Suppressor macrophage treated with lipopolysaccharide for 1 hour (primary cell): ENCODE data around the gene WDR1.

Experiments
- DNase-seq, 3 donors: peaks; one replicate each; pipeline ENCODE4 v3.0.0-alpha.2; 2020 to 2022

WDR1 gene

DNA sequence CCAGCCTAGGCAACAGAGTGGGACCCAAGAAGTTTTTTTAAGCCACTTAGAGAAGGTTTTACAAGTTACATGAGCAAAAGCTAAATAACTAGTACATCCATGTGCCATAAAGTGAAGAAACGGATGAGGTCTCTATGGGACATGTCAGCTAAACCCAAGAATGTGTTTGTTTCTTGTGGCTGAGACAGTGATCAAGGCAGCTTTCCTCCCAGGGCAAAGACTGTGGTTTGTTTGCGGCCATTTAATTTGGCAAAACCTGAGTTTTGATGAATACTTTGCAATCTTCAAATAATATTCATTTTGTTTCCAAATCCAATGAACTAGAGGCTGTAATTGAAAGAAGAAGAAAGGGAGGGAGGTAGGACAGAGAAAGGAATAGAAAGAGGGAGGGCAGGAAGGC, 50.4 kb downstream of the WDR1 start:
- DNase-seq, result no peak

DNA sequence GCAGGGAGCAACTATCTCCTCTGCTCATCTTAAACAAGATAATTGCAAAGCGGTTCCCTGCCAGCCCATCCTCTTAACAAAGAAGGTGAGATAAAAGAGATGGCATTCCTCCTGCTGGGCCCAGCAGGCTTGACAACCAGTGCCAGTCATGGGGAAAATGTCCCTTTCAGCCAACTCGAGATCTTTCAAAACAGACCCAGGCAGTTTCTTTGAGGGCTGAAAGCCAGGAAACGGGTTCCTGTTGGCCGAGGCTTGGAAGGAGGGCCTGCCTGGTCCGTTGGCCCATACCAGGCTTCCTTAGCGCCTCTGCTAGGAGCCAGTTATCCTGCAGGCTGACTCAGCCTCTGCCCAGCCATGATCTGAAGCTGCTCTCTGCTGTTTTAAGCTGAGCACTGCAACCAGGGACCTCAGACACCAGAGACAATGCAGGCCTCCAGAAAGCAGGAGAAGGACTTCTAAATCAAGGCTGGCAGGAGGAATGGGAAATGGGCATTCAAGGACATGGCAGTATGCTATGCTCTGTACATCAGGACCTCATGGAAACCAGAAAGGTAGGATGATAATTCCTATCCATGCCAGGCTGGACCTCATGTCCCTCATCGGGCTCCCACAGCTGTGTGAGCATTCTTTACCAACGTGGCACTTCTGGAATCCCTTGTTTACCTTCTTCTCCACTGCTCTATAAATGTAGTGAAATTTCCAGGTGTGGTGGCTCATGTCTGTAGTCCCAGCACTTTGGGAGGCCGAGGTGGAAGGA, 52.9 kb downstream of the WDR1 start:
- peak; percentile 62 to 67 (median 65) for DNase-seq

DNA sequence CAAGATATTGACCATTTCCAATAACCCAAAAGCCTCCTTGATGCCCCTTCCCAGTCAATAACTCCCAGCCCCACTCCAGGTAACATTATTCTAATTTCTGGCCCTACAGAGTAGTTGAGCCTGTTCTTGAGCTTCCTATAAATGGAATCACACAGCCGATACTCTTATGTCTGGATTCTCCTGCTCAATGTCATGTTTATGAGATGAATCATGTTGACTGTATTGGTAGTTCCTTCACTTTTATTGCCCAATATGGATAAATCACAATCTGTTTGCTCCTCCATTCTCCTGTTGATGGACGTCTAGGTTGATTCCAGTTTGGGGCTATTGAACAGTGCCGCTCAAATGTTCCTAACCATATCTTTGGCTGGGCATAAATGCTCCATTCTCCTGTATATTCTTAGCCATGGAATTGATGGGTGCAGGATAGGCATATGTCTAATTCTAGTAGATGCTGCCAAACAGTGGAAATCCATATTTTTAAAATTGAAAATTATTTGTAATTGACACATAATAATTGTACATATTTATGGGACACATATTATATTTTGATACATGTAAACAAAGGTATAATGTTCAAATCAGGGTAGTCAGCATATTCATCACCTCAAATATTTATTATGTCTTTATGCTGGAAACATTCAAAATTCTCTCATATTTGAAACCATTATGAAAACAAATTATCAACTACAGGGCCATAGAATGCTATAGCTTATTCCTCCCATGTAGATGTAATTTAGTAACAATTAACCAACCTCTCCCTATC, 54.8 kb downstream of the WDR1 start:
- no peak for DNase-seq

DNA sequence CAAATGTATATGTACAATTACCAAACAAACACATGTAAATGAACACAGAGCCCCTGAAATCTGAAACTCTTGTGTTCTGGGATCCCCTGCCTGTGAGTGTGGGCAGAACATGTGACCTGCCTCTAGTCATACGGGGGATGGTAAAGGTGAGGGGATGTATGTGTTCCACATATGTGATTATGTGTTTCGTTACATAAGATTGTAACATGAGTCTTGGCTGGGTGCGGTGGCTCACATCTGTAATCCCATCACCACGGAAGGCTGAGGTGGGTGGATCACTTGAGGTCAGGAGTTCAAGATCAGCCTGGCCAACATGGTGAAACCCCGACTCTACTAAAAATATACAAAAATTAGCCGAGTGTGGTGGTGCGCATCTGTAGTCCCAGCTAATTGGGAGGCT, 58.2 kb downstream of the WDR1 start:
- DNase-seq, result no peak

DNA sequence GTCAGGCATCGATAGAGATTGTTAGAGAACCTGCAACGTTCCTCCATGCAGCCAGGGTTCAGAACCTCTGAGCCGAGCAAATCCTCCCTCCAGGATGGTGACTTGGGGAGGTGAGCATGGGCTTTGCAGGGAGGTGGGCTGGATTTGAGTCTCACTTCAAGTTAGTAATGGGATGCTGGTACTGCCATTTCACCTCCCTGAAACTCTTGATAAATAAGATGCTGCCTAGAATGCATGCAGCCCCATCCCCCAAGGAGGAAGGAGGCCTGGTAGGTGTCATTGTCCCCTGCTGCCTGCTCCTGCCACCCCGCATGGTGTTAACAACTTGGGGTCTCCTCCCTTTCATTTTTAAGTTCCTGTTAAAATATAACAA, 59.6 kb downstream of the WDR1 start:
- DNase-seq, result no peak

DNA sequence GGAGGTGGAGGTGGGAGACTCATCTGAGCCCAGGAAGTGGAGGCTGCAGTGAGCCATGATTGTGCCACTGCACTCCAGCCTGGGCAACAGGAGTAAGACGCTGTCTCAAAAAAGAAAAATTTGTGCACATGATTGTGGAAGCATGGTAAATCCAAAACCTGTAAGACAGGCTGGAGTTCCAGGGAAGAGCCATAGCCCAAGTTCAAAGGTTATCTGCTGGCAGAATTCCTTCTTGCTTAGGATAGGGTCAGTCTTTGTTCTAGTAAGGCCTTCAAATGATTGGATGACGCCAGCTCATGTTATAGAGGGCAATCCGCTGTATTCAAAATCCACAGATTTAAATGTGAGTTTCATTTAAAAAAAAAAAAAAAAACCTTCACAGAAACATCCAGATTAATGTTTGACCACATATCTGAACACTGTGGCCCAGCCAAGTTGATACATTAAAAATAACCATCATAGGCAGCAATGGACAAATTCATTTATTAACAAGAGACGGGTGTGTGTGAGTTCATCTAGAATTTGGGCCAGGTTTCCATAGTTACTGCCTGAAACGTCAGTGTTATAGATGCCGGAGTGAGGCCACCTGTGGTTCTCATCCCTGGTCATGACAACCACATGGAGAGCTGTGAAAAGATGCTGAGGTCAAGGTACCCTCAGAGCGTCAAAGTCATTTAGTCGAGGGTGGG, 60.1 kb downstream of the WDR1 start:
- DNase-seq, result no peak

DNA sequence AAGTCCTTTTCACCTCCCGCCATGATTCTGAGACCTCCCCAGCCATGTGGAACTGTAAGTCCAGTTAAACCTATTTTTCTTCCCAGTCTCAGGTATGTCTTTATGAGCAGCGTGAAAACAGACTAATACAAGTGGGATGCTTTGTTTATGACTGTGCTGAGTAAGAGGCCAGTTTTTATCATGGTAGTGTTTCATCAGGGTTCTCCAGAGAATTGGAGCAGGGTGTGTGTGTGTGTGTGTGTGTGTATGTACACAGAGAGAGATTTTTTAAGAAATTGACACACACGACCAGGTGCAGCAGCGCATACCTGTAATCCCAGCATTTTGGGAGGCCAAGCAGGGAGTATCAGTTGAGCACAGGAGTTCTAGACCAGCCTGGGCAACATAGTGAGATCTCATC, 60.7 kb downstream of the WDR1 start:
- DNase-seq, result no peak

DNA sequence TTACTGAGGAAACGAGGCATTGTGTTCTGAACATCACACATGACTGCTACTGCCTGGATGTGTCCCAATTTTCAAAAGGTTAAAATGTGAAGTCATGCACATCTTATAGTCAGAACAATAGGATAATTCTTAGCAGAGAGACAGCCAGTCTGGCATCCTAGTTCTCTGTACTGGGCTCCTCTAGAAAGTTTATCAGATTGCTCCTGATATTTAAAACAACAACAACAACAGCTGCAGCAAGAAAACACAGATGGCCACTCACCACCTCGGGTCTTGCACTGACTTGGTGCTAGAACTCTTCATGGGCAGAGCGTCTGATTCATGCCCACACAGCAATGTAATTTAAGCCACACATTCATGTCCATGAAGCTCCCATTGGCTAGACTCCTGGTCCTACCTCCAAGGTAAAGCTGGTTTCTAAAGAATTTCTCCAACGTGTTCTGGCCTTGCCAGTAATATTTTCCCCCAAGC, 62.0 kb downstream of the WDR1 start:
- no peak for DNase-seq

DNA sequence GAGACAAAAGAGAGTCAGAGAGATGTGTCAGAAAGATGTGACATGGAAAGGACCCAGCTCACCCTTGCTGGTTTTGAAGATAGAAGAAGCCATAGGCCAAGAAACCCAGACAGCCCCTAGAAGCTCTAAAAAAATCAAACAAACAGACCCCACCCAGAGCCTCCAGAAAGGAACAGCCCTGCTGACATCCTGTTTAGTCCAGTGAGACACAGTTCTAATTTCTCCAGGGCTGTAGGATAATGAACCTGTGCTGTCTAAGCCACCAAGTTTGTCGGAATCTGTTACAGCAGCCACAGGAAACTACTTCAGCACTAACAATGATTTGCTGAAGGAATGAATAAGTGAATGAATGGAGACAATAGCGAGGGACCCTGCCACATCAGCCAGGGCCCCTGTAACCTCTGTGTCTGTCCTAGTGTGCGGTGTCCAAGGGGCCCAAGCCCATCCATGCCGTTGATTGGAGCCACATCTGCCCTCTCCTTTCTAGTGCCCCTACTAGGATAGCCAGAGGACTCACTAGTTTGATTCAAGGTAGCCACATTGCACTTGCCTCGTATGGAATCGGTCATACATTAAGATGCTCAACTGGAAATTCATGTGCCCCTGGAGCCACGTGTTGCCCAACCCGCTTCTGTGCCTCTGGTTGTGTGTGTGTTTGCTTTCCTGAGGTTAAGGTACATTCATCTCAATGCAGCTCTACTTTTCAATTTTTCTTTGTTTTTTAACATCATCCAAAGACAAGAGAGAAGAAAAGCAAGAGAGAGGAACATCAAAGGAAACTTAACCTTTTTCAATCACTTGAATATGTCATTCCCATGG, 62.8 kb downstream of the WDR1 start:
- DNase-seq, result no peak

DNA sequence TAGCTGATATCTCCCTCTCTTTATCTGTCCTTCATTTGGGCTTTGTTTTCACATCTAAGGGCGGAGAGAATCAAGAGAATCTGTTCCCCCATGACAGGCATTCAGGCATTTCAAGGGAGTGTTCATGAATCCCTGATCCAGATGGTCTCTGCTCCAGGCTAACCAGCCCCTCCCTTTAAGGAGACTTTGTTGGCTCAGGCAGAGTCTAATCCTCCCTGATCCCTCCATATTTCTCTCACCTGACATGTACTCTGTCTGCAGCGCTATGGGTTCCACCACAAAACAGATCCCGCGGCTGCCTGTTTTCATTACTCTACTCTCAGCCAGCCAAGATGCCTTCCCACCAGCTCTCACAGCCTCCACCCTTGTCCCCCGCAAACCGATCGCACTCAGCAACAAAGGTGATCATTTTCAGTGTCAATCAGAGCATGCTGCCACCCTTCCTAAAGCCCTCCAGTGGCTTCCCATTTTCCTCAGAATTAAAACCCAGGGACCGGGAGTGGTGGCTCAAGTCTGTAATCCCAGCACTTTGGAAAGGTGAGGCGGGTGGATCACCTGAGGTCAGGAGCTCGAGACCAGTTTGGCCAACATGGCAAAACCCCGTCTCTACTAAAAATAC, 65.0 kb downstream of the WDR1 start:
- no peak for DNase-seq

DNA sequence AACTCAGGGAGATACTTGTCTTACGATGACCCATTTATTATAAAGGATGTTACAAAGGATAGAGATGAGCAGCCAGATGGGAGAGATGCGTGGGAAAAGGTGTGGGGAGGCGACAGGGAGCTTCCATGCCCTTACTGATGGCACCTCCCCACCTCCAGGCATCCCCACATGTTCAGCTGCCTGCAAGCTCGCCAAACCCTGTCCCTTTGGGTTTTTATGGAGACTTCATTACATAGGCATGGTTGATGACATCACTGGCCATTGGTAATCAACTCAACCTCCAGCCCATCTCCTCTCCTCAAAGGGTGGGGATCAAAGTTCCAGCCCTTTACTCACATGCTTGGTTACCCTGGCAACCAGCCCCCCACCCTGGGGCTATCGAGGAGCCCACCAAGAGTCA, 65.9 kb downstream of the WDR1 start:
- DNase-seq, result no peak

DNA sequence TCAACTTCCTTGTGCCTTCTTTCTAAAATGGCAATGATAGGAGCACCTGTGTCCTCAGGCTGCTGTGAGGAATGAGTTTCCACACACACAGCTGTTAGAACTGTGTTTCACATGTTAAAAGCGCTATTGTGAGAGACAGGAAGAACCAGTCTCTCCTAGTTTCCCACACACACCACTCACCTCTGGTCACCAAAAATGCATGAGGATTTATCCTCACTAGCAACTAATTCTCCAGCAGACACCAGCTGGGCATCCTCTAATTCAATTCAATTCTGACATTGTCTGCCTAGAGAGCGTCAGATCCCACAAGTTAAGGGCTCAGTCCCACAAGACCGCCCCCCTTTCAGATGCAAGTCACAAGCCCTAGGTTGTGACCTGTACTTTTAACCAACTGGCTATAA, 66.3 kb downstream of the WDR1 start:
- DNase-seq, result no peak

DNA sequence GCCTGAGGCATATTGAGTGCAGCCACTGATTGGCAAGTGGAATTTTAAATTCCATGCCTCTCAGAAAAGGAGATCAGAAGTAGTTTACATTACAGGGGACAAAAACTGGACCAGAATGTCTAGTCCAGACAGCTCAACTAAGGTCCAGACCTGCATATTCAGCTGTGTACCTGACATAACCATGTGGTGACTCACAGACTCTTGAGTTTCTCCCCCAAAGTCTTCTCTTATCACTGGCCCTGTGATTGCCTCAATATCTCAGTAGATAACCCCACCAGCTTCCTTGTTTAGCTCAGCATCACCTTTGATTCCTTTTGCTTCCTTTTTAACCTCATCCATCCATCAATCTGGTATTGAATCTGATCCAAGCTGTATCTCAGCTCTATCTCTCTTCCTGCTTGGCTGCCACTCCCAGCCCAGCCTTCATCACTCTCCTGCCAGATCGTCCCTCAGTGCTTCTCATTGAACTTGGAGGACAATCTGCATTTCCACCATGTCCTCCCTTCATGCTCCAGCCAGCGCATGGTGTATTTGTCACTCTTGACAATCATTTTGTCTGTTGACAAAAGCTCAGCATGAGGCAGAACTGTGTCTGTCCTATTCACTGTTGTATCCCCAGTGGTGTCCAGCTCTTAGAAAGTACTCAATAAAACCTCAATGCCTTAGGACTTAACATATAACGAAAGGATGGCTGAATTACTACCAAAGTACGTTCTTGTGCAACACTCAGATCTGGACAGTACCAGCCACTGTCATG, 67.5 kb downstream of the WDR1 start:
- no peak for DNase-seq

DNA sequence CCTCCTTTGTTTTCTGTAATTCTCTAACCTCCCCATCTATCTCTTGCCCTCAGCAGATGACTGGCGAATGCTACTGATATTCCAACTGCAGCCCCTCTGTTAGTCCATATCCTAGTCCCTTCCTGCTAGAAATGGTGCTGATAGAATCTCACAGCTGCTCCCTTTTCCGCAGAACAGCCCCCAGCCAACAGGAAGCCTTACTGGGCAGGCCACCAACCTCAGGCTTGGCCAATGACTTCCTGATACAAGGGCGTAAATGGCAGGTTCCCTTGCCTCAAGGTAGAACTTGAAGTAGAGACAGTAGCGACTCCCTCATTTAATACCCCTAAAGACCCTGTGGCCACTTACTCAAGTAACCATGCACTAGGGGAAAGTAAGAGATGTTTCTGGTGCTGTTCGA, 68.6 kb downstream of the WDR1 start:
- DNase-seq, result no peak

DNA sequence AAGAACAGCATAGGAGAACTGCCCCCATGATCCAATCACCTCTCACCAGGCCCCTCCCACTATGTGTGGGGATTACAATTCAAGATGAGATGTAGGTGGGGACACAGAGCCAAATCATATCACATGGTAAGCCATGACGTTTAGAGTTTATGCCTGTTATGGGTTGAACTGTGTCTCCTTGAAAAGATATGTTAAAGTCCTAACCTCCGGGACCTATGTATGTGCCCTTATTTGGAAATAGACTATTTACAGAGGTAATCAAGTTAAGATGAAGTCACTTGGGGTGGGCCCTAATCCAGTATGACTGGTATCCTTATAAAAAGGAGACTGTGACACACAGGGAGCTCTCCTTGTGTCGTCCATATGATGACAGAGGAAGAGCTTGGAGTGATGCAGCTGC, 70.1 kb downstream of the WDR1 start:
- DNase-seq, result no peak

DNA sequence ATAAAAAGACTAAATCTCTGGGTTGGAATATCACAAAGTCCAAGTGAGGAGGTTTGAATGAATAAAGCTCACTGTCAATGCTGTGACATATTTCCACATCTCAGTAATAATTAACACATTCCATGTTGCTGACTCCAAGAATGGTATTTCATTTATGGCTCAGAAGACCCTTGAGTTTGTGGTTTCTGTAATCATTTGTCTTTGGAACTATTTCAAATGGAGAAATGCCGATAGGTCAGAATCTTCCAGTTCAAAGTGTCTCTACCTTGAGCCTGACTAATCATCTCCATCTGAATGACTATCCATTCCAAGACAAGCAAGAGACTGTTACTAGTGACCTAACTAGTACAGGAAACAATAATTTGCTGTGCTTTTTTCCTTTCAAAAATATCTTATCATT, 71.1 kb downstream of the WDR1 start:
- no peak for DNase-seq

DNA sequence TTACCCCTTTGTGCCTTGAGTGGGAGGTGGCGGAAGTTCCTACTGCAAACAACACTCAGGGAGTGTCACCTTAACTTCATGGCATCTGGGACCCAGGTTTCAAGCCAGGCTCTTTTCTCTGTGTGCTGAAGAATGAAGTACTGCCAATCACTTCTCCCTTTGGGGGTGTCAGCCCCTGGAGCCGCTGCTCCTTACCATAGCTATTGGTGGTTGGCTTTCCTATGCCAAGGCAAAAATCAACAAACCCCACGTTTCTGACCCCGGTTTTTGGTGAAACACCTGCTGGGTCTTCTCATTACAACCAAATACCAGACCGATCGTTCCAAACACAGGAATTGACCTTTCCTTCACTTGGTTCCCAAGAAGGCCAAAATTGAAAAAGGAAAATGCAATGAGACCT, 75.6 kb downstream of the WDR1 start:
- DNase-seq, result no peak

DNA sequence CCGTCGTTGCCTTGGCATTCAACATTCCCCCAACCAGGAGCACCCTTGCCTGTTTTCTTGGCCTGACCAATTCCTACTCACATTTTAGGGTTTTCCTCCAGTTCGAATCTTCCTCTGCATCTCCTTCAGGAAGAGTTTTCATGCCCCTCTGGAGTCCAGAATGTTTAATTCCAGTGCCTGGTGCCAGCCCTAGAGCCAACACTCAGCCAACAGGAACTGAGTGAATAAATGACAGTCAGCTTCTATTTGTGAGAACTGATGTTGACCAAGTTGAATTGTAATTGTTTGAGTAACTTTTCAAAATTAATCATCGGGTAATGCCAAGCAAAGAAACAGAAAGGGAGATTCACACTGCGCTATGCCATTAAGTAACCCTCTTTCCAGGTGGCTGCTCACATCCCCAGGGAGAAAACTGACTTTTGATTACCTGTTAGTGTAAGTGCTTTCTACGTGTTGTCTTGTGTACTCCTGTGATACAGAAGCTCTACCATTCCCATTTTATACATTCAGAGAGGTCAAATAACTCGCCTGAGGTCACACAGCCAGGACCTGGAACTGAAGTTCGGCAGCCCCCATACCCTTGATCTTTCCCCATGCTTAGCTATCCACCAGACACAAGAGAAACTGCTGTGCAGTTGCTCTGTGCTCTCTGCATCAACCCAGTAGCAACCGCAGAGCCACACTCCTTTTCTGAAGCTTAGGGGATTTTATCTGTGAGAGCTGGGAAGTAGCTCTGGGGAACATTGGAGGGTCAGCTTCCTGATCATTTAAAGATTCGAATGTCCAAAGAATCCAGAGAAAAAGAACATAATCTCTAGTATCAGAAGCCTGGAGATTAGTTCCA, 76.3 kb downstream of the WDR1 start:
- DNase-seq, result no peak

DNA sequence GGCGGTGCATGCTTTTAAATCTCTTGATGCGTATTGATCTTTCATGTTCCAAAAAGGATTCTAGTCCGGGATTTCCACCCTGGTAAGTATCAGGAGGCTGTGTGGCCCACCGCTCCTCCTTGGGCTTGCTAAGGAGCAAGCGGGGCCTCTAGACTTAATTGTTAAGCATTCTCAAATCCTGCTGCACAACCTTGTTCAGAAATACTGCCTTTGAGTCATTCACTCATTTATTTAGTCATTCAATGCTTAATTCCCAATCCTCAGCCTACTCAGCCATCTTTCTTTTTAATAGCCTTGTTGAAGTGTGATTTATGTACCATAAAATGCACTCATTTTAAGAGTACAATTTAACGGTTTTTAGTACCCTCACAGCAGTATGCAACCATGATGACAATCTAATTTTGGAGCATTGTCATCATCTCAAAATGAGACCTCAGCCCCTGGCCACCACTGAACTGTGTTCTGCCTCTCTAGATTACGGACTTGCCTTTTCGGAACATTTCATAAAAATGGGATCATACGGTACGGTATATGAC, 79.7 kb downstream of the WDR1 start:
- no peak for DNase-seq

DNA sequence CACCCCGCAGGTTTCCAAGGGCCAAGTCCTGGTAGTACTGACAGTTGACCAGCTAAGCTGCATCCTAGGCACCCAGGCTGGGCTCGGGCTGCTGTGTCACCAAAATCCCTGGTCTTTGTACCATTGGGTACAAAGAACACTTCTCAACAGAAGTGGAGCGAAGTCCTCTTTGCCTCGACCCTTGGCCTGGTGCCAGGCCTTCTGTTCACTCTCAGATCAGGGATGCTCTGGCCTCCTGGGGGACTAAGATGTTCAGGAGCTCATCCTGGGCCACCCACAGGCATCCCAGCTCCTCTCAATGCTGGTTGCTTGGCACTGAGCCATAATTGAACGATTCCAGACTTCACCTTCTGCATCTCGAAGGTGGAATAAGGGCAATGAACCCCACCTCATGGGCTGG, 81.5 kb downstream of the WDR1 start:
- no peak for DNase-seq
